Natural killer cell (primary cell): ENCODE data around the gene GAMT. TPM values are rescaled to one million over a fixed set of nuclear protein-coding genes. Genes with fewer than 3 reads are reported as not detected.

Experiments used
- ATAC-seq, 3 donors: fragments of 150-1000 bp in 2 of 3; fragments of 200-7000 bp in 1 of 3; cut with Tn5 transposase; 1 replicate in 1 of 3; 2 replicates in 2 of 3; pipeline ENCODE4 v1.10.0; 2021; ENCODE audit warnings: mild to moderate bottlenecking in 2 of 3, moderate library complexity in 2 of 3
- DNase-seq, 2 donors: peaks; one replicate each; pipeline versions ENCODE4 v3.0.0 to v3.0.0-alpha.2; 2013 to 2021; ENCODE audit warnings: mixed read lengths in 1 of 2
- H3K27ac ChIP-seq: one replicate; pipeline ENCODE4 v1.5.1; 2013; ENCODE audit warnings: mild to moderate bottlenecking, low read length
- H3K27me3 ChIP-seq: one replicate; pipeline ENCODE4 v1.6.1; 2013; ENCODE audit warnings: low read length; ENCODE audit not compliant: control insufficient read depth, insufficient read depth
- H3K36me3 ChIP-seq: one replicate; pipeline ENCODE4 v1.6.1; 2013; ENCODE audit warnings: low read length; ENCODE audit not compliant: control insufficient read depth, insufficient read depth
- H3K4me1 ChIP-seq: one replicate; pipeline ENCODE4 v1.6.1; 2013; ENCODE audit warnings: low read length; ENCODE audit not compliant: control insufficient read depth, insufficient read depth
- H3K4me3 ChIP-seq: one replicate; pipeline ENCODE4 v1.5.1; 2013; ENCODE audit warnings: low read length
- H3K9me3 ChIP-seq: one replicate; pipeline ENCODE4 v1.6.1; 2013; ENCODE audit warnings: low read length; ENCODE audit not compliant: control insufficient read depth, insufficient read depth
- H3K27ac Mint-ChIP-seq, 2 donors: one replicate each; pipeline ENCODE4 v1.8.0; 2022; ENCODE audit warnings: mild to moderate bottlenecking in 2 of 2, mixed read lengths in 2 of 2, moderate library complexity in 1 of 2
- H3K27me3 Mint-ChIP-seq, 2 donors: one replicate each; pipeline ENCODE4 v1.8.0; 2022; ENCODE audit warnings: low read depth in 2 of 2, mixed read lengths in 2 of 2
- H3K36me3 Mint-ChIP-seq: one replicate; pipeline ENCODE4 v1.8.0; 2022; ENCODE audit warnings: mixed read lengths
- H3K4me1 Mint-ChIP-seq, 2 donors: one replicate each; pipeline ENCODE4 v1.8.0; 2022; ENCODE audit warnings: mixed read lengths in 2 of 2
- H3K4me3 Mint-ChIP-seq: one replicate; pipeline ENCODE4 v1.8.0; 2022; ENCODE audit warnings: mild to moderate bottlenecking, moderate library complexity, mixed read lengths
- H3K9me3 Mint-ChIP-seq, 2 donors: one replicate each; pipeline ENCODE4 v1.8.0; 2022; ENCODE audit warnings: mixed read lengths in 2 of 2
- WGBS: methylation state at CpG from one replicate; pipeline ENCODE4 v1.1.7; 2013; ENCODE audit warnings: missing lambda C conversion rate; ENCODE audit not compliant: insufficient coverage; 5-methylcytosine and 5-hydroxymethylcytosine counted together
- intact Hi-C: fragments of 100-400 bp; cut with micrococcal nuclease; formaldehyde crosslinking; loops from one replicate; pipeline ENCODE4 v1.14.2; 2022
- total RNA-seq, 4 donors: library from RNA; stranded (reverse); fragments of 120-200 nt in 1 of 4; gene quantifications; one replicate each; pipeline versions ENCODE4 v1.2.3 to v1.2.4, GENCODE V29; 2013 to 2022
- TF ChIP-seq, protein P1 (sequence below): fragments of 200-600 bp; IDR thresholded peaks from one replicate; pipeline ENCODE4 v1.8.0; 2022; ENCODE audit warnings: antibody characterized with exemption

The GAMT gene
- total RNA-seq, 3 donors from 2014 or later (not counting 1 experiment from before 2014, with no cell fraction given): 5.1 to 7.5 (median 7.1) TPM

DNA sequence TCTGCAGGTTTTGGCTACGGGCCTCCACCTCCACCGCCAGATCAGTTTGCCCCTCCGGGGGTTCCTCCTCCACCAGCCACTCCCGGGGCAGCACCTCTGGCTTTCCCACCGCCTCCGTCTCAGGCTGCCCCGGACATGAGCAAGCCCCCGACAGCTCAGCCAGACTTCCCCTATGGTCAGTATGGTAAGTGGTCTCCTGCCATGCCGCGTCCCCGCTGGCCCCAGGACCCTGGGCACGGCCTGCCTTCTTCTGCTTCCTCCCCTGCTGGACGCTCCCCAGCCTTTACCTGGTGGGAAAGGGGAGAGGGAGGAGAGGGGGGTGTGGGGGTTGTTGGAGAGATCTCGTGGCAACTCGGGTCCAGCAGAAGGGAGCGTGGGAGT, 31.2 kb upstream of the GAMT start:
- H3K27ac Mint-ChIP-seq: peak overlapping the region in 1 of 2 donors; percentile 44
- Histone ChIP-seq H3K27ac (no peak overlapping the region), H3K36me3 (peaks cover 57% of the 10 kb centered on the region), H3K4me1 (peaks cover under 1% of the 10 kb centered on the region), H3K9me3 (no peaks in the 10 kb centered on the region), H3K4me3 (no peak overlapping the region), H3K27me3 (no peaks in the 10 kb centered on the region)
- 97% methylated on average over 16 of the region's 16 CpGs for WGBS
- no peaks in the 10 kb centered on the region for H3K36me3 Mint-ChIP-seq
- ATAC-seq: no peak
- DNase-seq: no peak
- intact Hi-C loops: no loop called here
- no peaks in the 10 kb centered on the region for H3K27me3 Mint-ChIP-seq
- H3K4me1 Mint-ChIP-seq: no peaks in the 10 kb centered on the region
- no peak overlapping the region for H3K4me3 Mint-ChIP-seq
- TF ChIP-seq, protein P1, sequence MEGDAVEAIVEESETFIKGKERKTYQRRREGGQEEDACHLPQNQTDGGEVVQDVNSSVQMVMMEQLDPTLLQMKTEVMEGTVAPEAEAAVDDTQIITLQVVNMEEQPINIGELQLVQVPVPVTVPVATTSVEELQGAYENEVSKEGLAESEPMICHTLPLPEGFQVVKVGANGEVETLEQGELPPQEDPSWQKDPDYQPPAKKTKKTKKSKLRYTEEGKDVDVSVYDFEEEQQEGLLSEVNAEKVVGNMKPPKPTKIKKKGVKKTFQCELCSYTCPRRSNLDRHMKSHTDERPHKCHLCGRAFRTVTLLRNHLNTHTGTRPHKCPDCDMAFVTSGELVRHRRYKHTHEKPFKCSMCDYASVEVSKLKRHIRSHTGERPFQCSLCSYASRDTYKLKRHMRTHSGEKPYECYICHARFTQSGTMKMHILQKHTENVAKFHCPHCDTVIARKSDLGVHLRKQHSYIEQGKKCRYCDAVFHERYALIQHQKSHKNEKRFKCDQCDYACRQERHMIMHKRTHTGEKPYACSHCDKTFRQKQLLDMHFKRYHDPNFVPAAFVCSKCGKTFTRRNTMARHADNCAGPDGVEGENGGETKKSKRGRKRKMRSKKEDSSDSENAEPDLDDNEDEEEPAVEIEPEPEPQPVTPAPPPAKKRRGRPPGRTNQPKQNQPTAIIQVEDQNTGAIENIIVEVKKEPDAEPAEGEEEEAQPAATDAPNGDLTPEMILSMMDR: no peak
- H3K9me3 Mint-ChIP-seq: no peaks in the 10 kb centered on the region

DNA sequence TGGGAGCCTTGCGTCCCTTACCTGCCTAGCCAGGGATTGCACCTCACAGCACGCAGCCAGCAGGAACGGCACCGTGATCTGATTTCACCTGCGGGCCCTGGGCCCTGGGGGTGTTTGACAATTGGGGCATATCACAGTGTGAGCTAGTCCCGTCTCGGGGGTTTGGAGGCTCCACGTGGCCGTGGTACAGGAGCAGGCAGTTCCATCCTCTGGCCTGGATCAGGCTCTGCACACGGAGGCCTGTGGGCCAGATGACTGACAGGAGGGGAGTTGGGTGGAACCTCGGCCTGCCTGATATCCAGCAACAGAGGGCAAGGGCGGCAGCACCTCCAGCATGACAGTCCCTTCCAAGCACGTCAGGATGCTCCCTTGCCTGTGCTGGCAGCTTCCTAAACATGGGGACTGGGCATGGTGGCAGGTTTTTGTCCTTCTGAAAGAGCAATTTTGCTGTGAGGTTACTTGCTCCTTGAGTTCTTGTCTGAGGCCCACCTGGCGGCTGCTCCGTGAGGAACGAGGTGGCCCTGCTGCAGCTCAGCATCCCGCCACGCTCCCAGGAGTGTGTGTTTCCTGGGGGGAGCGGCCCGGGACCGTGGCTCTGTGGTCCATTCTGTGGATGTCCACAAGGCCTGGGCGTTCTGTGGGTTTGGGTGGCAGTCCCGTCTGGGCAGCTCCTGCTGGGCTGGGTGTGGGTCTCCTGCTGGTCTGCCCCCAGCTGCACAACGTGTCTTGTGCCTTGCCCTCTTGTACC, 30.6 kb upstream of the GAMT start:
- DNase-seq (no peak), ATAC-seq (no peak)
- Histone ChIP-seq H3K4me1 (no peaks in the 10 kb centered on the region), H3K36me3 (peaks cover 57% of the 10 kb centered on the region), H3K9me3 (no peaks in the 10 kb centered on the region), H3K27ac (no peak overlapping the region), H3K27me3 (no peaks in the 10 kb centered on the region), H3K4me3 (no peak overlapping the region)
- no peaks in the 10 kb centered on the region for H3K36me3 Mint-ChIP-seq
- TF ChIP-seq, protein P1: no peak
- no peaks in the 10 kb centered on the region for H3K4me1 Mint-ChIP-seq
- H3K27me3 Mint-ChIP-seq: no peaks in the 10 kb centered on the region
- intact Hi-C loops: no loop called here
- WGBS: 95% methylated on average over 24 of the region's 24 CpGs
- peak overlapping the region in 1 of 2 donors; percentile 44 for H3K27ac Mint-ChIP-seq
- no peaks in the 10 kb centered on the region for H3K9me3 Mint-ChIP-seq
- no peak overlapping the region for H3K4me3 Mint-ChIP-seq

DNA sequence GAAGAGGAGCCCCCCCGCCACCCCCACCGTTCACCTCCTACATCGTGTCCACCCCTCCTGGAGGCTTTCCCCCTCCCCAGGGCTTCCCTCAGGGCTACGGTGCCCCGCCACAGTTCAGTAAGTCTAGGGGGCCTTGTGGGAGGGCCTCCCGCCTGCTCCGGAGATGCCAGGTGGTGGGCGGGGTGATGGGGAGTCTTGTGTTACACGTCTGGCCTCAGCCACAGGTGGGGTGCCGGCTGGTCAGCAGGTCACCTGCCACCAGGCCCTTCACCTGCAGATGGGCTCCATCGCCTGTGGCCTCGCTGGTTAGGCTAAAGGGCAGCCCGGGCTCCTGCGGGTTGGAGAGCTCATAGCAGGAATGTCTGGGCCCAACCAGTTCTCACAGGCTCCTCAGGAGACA, 28.9 kb upstream of the GAMT start:
- Mint-ChIP-seq H3K9me3 (no peaks in the 10 kb centered on the region), H3K27me3 (no peaks in the 10 kb centered on the region), H3K27ac (no peak overlapping the region), H3K4me3 (no peak overlapping the region), H3K4me1 (no peaks in the 10 kb centered on the region), H3K36me3 (no peaks in the 10 kb centered on the region)
- Histone ChIP-seq H3K4me3 (no peak overlapping the region), H3K36me3 (peaks cover 66% of the 10 kb centered on the region), H3K27me3 (no peaks in the 10 kb centered on the region), H3K4me1 (no peaks in the 10 kb centered on the region), H3K9me3 (no peaks in the 10 kb centered on the region), H3K27ac (no peak overlapping the region)
- intact Hi-C loops: no loop called here
- DNase-seq (no peak), ATAC-seq (no peak)
- 97% methylated on average over 11 of the region's 14 CpGs for WGBS
- TF ChIP-seq, protein P1: no peak

DNA sequence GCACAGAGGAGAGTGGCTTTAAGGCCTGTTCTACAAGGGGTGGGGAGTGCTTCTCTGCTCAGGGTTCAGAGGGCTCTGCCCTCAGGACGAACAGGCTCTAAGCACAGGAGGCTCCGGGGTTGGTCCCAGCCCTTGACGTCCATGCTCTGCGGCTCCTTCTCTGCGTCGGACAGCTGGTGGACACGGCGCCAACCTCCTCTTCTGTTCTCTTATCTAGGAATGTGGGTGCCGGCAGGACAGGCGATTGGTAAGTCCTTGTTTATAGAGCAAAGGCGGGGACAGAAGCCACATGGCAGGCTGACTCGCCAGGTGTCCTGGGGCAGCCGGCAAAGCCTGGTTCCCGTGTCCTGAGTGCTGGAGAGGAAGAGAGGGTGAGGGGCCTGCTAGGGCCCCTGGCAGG, 28.4 kb upstream of the GAMT start:
- TF ChIP-seq, protein P1: no peak
- Mint-ChIP-seq H3K36me3 (no peaks in the 10 kb centered on the region), H3K27me3 (no peaks in the 10 kb centered on the region), H3K4me1 (no peaks in the 10 kb centered on the region), H3K27ac (no peak overlapping the region), H3K4me3 (no peak overlapping the region), H3K9me3 (no peaks in the 10 kb centered on the region)
- no peaks in the 10 kb centered on the region for H3K27me3 ChIP-seq
- H3K9me3 ChIP-seq: no peaks in the 10 kb centered on the region
- ATAC-seq (no peak), DNase-seq (no peak)
- H3K4me3 ChIP-seq: no peak overlapping the region
- H3K27ac ChIP-seq: no peak overlapping the region
- no peaks in the 10 kb centered on the region for H3K4me1 ChIP-seq
- H3K36me3 ChIP-seq: peaks cover 66% of the 10 kb centered on the region
- WGBS: 96% methylated on average over 14 of the region's 14 CpGs
- intact Hi-C loops: no loop called here
